Panc1 (cell line): ENCODE results near the gene DSCAM. TPM values are rescaled to one million over a fixed set of nuclear protein-coding genes. Genes with fewer than 3 reads are reported as not detected.

Experiments
- ATAC-seq: fragments of 200-7000 bp; cut with Tn5 transposase; 2 replicates; pipeline ENCODE4 v1.9.1; 2020; ENCODE audit warnings: mild to moderate bottlenecking, moderate library complexity
- BruUV-seq: library from RNA; stranded (reverse); fragments of 400-500 nt; replicated peaks from 2 replicates; lab custom pipeline; 2021; lab: Mats Ljungman, UMichigan
- CTCF ChIA-PET: fragments of 300-600 bp; sonication (Branson Sonifier 250); formaldehyde crosslinking; loops from one replicate; lab custom pipeline; 2022; ENCODE audit warnings: antibody characterized with exemption; lab: Charles Lee
- POLR2A ChIA-PET: fragments of 300-600 bp; sonication (Branson Sonifier 250); formaldehyde crosslinking; loops from one replicate; lab custom pipeline; 2022; ENCODE audit warnings: antibody characterized with exemption; lab: Charles Lee
- DNase-seq: peaks from one replicate; pipeline ENCODE4 v3.0.0-alpha.2; 2010; ENCODE audit warnings: low read depth, low spot score
- H3K27ac ChIP-seq: 2 replicates; pipeline ENCODE4 v1.5.1; 2011; ENCODE audit warnings: mild to moderate bottlenecking, low read length, inconsistent platforms
- H3K27me3 ChIP-seq: fragments of 200-500 bp; sonication (Bioruptor generic); 2 replicates; pipeline ENCODE4 v1.6.0; 2014; ENCODE audit warnings: low read length, inconsistent platforms; ENCODE audit not compliant: control insufficient read depth, insufficient read depth
- H3K36me3 ChIP-seq: fragments of 200-500 bp; sonication (Bioruptor generic); 2 replicates; pipeline ENCODE4 v1.5.1; 2014; ENCODE audit warnings: inconsistent platforms, mild to moderate bottlenecking, low read length, moderate library complexity; ENCODE audit not compliant: control insufficient read depth, insufficient read depth
- H3K4me1 ChIP-seq: 2 replicates; pipeline ENCODE4 v1.5.1; 2011; ENCODE audit warnings: inconsistent platforms, mild to moderate bottlenecking, low read length, moderate library complexity; ENCODE audit not compliant: control insufficient read depth, insufficient read depth
- H3K4me3 ChIP-seq, 2 experiments: 2 replicates each; pipeline ENCODE4 v1.5.1; 2011 to 2012; ENCODE audit warnings: low read depth in 2 of 2, low read length in 2 of 2, mild to moderate bottlenecking in 2 of 2, inconsistent platforms in 1 of 2, moderate library complexity in 1 of 2
- H3K9me3 ChIP-seq: fragments of 200-500 bp; sonication (Bioruptor generic); 2 replicates; pipeline ENCODE4 v1.5.1; 2014; ENCODE audit warnings: low read depth, mild to moderate bottlenecking, inconsistent platforms, low read length, moderate library complexity; ENCODE audit not compliant: control insufficient read depth, insufficient read depth
- POLR2AphosphoS5 ChIP-seq: IDR thresholded peaks from 2 replicates; pipeline ENCODE4 v1.6.1; 2012; ENCODE audit warnings: mild to moderate bottlenecking, low read depth, low read length, moderate library complexity
- SIN3A ChIP-seq: IDR thresholded peaks from 2 replicates; pipeline ENCODE4 v1.6.1; 2012; ENCODE audit warnings: low read depth, mild to moderate bottlenecking, low read length, moderate library complexity, borderline replicate concordance; ENCODE audit not compliant: insufficient read depth
- TCF7L2 ChIP-seq: IDR thresholded peaks from 2 replicates; pipeline ENCODE4 v1.6.1; 2011; ENCODE audit warnings: mild to moderate bottlenecking, low read depth, low read length, inconsistent platforms
- in situ Hi-C: cut with HindIII; loops from 2 replicates; pipeline ENCODE4 v1.10.0; 2016; ENCODE audit warnings: low sequenced_read_pairs, low pct_unique_long_range_greater_than_20kb
- intact Hi-C: fragments of 100-400 bp; cut with micrococcal nuclease; formaldehyde crosslinking; loops from one replicate; pipeline ENCODE4 v1.10.0; 2022; ENCODE audit not compliant: unreplicated experiment
- total RNA-seq: library from RNA; stranded (reverse); gene quantifications from one replicate; pipeline ENCODE4 v1.2.1, GENCODE V29; 2021; ENCODE audit not compliant: unreplicated experiment
- TF ChIP-seq, protein P1 (sequence below), 2 experiments: IDR thresholded peaks; 2 replicates each; pipeline ENCODE4 v1.6.1; 2011 to 2012; ENCODE audit warnings: low read depth in 2 of 2, control low read depth in 1 of 2, low read length in 1 of 2, mild to moderate bottlenecking in 1 of 2, moderate library complexity in 1 of 2; ENCODE audit not compliant: insufficient read depth in 1 of 2
- TF ChIP-seq, protein P2 (sequence below): fragments of 450-650 bp; IDR thresholded peaks from 2 replicates; pipeline ENCODE4 v1.5.1; 2017; ENCODE audit warnings: mild to moderate bottlenecking

The DSCAM gene
- total RNA-seq, 1 experiment from 2014 or later: not detected

DNA sequence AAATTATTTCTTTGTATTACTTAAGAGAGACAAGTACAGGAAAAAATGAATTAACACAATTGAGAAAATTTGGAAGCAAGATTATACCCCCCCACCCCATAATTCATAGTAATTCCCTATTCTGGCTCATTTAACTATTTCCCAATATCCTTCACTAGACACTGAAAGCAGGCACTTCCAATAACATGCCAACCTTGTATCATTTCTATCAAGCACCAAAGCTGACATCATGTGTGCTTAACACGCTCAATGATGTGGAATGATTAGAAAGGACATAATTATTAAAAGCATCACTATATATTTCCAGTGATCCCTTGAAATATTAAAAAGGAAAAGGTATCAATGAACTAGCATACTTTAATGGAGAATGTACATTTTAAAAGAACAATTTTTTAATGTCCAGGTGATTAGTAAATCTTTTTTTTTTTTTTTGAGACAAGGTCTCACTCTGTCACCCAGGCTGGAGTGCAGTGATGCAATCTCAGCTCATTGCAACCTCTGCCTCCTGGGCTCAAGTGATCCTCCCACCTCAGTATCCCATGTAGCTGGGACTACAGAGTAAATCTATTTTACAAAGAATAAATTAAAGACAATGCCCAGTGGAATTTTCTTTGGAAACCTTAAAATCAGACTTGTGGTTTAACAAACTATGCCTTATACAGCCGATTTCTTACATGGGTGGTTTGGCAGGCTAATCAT, 443.9 kb downstream of the DSCAM start:
- DNase-seq (no peak), ATAC-seq (no peak)
- TF ChIP-seq, protein P1, sequence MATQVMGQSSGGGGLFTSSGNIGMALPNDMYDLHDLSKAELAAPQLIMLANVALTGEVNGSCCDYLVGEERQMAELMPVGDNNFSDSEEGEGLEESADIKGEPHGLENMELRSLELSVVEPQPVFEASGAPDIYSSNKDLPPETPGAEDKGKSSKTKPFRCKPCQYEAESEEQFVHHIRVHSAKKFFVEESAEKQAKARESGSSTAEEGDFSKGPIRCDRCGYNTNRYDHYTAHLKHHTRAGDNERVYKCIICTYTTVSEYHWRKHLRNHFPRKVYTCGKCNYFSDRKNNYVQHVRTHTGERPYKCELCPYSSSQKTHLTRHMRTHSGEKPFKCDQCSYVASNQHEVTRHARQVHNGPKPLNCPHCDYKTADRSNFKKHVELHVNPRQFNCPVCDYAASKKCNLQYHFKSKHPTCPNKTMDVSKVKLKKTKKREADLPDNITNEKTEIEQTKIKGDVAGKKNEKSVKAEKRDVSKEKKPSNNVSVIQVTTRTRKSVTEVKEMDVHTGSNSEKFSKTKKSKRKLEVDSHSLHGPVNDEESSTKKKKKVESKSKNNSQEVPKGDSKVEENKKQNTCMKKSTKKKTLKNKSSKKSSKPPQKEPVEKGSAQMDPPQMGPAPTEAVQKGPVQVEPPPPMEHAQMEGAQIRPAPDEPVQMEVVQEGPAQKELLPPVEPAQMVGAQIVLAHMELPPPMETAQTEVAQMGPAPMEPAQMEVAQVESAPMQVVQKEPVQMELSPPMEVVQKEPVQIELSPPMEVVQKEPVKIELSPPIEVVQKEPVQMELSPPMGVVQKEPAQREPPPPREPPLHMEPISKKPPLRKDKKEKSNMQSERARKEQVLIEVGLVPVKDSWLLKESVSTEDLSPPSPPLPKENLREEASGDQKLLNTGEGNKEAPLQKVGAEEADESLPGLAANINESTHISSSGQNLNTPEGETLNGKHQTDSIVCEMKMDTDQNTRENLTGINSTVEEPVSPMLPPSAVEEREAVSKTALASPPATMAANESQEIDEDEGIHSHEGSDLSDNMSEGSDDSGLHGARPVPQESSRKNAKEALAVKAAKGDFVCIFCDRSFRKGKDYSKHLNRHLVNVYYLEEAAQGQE (IDR thresholded peaks at IDR 0.05; ENCODE audit: insufficient read depth in 1 of 2, low read depth in 2 of 2, low read length in 1 of 2): no peak
- TF ChIP-seq POLR2AphosphoS5: no peak
- no peak for TF ChIP-seq TCF7L2
- BruUV-seq: no TSS peak
- no peaks in the 10 kb centered on the region for H3K27me3 ChIP-seq
- no peaks in the 10 kb centered on the region for H3K9me3 ChIP-seq
- no peaks in the 10 kb centered on the region for H3K36me3 ChIP-seq
- POLR2A ChIA-PET: no interaction called here
- intact Hi-C loops (no loop called here), in situ Hi-C loops (no loop called here)
- CTCF ChIA-PET: no interaction called here
- no peaks in the 10 kb centered on the region for H3K4me1 ChIP-seq
- H3K27ac ChIP-seq: no peak overlapping the region
- no peak overlapping the region for H3K4me3 ChIP-seq

DNA sequence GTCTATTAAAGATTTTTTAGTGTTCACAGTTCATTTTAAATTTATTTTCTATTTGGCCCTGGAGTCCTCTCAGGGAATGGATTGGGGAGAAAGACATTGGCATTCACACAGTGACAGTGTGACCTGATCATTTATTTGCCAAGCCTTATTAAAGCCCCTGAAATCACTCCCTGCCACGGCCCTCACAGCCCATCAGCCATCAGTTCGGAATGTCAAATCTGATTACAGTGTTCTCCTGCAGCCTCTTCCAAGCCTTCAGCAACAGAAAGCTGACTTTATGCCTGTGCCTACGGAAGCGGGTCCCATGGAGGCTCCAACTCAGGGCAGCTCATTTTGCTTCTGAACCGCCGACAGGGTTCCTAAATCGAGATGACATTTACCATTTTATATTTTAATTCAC, 451.2 kb downstream of the DSCAM start:
- Histone ChIP-seq H3K4me3 (no peak overlapping the region), H3K27me3 (no peaks in the 10 kb centered on the region), H3K36me3 (no peaks in the 10 kb centered on the region), H3K4me1 (no peaks in the 10 kb centered on the region), H3K9me3 (no peaks in the 10 kb centered on the region), H3K27ac (no peak overlapping the region)
- in situ Hi-C loops (no loop called here), intact Hi-C loops (no loop called here)
- no TSS peak for BruUV-seq
- ATAC-seq (no peak), DNase-seq (no peak)
- TF ChIP-seq POLR2AphosphoS5 (no peak), SIN3A (no peak), TCF7L2 (no peak)
- TF ChIP-seq, protein P1 (IDR thresholded peaks at IDR 0.05; ENCODE audit: insufficient read depth in 1 of 2, low read depth in 2 of 2, low read length in 1 of 2): no peak
- TF ChIP-seq, protein P2, sequence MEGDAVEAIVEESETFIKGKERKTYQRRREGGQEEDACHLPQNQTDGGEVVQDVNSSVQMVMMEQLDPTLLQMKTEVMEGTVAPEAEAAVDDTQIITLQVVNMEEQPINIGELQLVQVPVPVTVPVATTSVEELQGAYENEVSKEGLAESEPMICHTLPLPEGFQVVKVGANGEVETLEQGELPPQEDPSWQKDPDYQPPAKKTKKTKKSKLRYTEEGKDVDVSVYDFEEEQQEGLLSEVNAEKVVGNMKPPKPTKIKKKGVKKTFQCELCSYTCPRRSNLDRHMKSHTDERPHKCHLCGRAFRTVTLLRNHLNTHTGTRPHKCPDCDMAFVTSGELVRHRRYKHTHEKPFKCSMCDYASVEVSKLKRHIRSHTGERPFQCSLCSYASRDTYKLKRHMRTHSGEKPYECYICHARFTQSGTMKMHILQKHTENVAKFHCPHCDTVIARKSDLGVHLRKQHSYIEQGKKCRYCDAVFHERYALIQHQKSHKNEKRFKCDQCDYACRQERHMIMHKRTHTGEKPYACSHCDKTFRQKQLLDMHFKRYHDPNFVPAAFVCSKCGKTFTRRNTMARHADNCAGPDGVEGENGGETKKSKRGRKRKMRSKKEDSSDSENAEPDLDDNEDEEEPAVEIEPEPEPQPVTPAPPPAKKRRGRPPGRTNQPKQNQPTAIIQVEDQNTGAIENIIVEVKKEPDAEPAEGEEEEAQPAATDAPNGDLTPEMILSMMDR: no peak
- POLR2A ChIA-PET: no interaction called here
- CTCF ChIA-PET: no interaction called here
